K562 treated with DMSO at 1 percent for 12 hours (cell line): ENCODE data around the gene MCOLN2. TPM values are rescaled to one million over a fixed set of nuclear protein-coding genes. Genes with fewer than 3 reads are reported as not detected.

Source experiments
- total RNA-seq: library from RNA; unstranded; fragments of 300-600 nt; gene quantifications from 2 replicates; pipeline ENCODE4 v1.2.3, GENCODE V29; 2022; ENCODE audit not compliant: insufficient read depth

The MCOLN2 gene
- total RNA-seq, result not detected in 2 replicates

DNA sequence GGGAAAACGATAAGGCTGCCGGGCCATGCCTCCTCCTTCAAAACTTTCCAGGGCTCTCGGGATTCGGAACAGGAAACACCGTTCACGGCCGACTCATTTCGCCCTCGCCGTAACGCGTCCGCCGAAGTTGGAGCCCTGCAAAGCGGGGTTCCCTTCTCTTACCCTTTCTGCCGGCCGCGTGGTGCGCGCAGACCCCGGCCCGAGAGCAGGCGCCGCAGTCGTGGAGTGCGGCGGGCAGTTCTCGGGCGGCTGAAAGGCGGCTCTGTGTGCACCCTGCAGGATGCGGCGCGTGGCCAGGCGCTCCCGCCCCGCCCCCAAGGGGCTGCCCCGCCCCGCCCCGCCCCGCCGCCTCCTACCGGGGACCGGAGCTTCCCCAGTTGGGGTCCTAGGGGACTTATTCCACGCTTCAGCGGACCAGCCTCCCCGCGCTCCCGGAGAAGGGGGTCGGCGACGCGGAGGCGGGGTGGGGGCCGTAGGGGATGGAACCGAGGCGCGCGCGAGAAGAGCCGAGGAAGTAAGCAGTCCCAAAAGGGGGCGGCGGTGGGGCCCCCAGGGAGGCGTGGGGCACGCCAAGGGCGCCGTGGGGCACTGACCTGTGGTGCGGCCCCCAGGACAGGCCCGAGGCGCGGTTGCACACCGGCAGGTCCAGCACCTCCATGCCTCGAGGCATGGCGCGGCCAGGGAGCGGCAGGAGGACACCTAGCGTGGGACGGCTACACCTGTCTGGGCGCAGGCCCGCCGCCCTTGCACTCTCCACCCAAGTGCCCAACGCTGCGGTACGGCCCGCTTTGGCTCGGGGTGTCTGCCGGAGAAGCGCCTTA, at the start of gene MCOLN2:
TSS of gene MCOLN2 (minus strand) at position 268 of the 821 bp plus-strand sequence. CDS start at position 27, 241 bp downstream.

DNA sequence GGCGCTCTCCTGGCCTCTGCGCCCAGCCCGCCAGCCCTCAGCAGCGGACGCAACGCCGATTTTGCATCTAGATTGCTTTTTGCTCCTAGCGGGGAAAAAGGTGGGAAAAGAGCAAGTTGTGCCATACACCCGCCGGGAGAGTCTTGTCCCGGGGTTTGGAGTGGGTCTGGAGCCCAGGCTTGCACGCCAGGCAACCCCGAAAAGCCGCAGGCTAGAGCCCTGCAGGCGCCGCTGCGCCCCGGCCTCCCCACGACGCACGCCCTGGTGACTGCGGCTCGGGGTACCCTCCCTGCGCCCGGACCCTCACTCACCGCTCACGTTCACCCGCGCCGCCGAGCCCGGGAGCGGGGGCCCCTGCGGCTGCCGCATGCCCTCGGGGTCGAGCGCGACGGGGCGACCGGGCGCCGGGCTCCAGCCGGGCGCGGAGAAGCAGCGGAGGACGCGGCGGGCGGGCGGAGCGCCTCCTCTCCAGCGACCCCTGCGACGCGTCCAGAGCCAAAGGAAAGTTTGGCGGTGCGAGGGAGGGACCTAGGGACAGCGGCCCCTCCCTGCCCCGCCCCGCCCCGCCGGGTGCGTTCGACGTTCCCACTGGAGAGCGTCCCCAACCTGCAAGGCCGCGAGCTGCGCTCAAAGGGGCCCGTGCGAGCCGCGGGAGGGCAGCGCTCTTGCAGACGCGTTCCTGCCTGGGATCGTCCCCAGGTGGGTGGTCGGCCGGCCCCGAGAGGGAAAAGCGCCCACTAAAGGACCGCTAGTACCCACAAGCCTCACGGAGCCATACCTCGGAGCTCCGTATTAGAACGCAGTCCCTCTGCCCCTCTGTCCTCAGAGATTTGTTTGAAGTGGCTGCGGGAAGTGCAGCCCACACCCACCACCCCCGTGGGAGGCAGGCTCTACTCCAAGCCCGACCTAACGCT, 104.0 kb downstream of the MCOLN2 start, which contains the start of gene LPAR3:
TSS of gene LPAR3 (minus strand) at position 502 of the 914 bp plus-strand sequence. CDS start 27,086 bp downstream, outside the sequence.

Other genes with a start within 250 kb of the MCOLN2 start
- gene LPAR3, start 103.9 kb downstream of the MCOLN2 start, total RNA-seq, result not detected in 2 replicates
- 0.22 TPM in 1 of 2 replicates, not detected in the other for gene MCOLN3, start 51.4 kb upstream of the MCOLN2 start, total RNA-seq
- 0.40 and 2.9 TPM in 2 replicates for gene SYDE2, start 203.9 kb upstream of the MCOLN2 start, total RNA-seq